Esophagus muscularis mucosa (tissue), 3 donors: ENCODE results near the gene XYLT1.

Experiments
- CTCF ChIP-seq, 3 experiments: fragments of 200-600 bp in 2 of 3; fragments of 450-650 bp in 1 of 3; sonication (generic) in 2 of 3; IDR thresholded peaks; one replicate each; pipeline ENCODE4 v1.5.1; 2017 to 2019; ENCODE audit warnings: antibody characterized with exemption in 3 of 3, mild to moderate bottlenecking in 2 of 3, moderate library complexity in 1 of 3
- POLR2A ChIP-seq: fragments of 450-650 bp; IDR thresholded peaks from one replicate; pipeline ENCODE4 v1.6.1; 2017; ENCODE audit warnings: antibody characterized with exemption, moderate library complexity, mild to moderate bottlenecking, low read depth
- POLR2AphosphoS5 ChIP-seq, 2 donors: sonication (generic); formaldehyde crosslinking; IDR thresholded peaks; one replicate each; pipeline ENCODE4 v1.6.1; 2017; ENCODE audit warnings: antibody characterized with exemption in 2 of 2

- TF ChIP-seq CTCF (IDR thresholded peaks at IDR 0.05) (no peak), POLR2AphosphoS5 (IDR thresholded peaks at IDR 0.05) (no peak), POLR2A (no peak)
These were observed 258.2 kb downstream of the XYLT1 start for GRCh38 chr16:17212606-17213005.
